ENCODE measurements around the gene CEP78.
"Not testable (repeated sequence)": the region's sequence is repeated elsewhere in the genome, so short reads cannot be mapped to it uniquely, and the experiment has no call there.

The CEP78 gene

GRCh38 chr9:78196258-78196657 is 39.6 kb upstream of the CEP78 start:
- in situ Hi-C loops (cut with MboI; ENCODE audit: low pct_unique_long_range_greater_than_20kb, low sequenced_read_pairs, unreplicated experiment), result no loop called here
- DNase-seq (ENCODE audit: low spot score), result no peak
- TF ChIP-seq, protein P1, sequence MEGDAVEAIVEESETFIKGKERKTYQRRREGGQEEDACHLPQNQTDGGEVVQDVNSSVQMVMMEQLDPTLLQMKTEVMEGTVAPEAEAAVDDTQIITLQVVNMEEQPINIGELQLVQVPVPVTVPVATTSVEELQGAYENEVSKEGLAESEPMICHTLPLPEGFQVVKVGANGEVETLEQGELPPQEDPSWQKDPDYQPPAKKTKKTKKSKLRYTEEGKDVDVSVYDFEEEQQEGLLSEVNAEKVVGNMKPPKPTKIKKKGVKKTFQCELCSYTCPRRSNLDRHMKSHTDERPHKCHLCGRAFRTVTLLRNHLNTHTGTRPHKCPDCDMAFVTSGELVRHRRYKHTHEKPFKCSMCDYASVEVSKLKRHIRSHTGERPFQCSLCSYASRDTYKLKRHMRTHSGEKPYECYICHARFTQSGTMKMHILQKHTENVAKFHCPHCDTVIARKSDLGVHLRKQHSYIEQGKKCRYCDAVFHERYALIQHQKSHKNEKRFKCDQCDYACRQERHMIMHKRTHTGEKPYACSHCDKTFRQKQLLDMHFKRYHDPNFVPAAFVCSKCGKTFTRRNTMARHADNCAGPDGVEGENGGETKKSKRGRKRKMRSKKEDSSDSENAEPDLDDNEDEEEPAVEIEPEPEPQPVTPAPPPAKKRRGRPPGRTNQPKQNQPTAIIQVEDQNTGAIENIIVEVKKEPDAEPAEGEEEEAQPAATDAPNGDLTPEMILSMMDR (IDR thresholded peaks at IDR 0.05; ENCODE audit: extremely low read depth, insufficient read depth, missing control alignments), result no peak

DNA sequence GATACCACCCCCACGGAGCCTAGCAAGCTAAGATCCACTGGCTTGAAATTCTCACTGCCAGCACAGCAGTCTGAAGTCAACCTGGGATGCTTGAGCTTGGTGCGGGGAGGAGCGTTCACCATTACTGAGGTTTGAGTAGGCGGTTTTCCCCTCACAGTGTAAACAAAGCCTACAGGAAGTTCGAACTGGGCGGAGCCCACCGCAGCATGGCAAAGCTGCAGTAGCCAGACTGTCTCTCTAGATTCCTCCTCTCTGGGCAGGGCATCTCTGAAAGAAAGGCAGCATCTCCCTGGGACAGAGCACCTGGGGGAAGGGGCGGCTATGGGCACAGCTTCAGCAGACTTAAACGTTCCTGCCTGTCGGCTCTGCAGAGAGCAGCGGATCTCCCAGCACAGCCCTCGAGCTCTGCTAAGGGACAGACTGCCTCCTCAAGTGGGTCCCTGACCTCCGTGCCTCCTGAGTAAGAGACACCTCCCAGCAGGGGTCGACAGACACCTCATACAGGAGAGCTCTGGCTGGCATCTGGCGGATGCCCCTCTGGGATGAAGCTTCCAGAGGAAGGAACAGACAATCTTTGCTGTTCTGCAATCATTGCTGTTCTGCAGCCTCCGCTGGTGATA is 34.6 kb upstream of the CEP78 start:
- DNase-seq (ENCODE audit: low spot score); in situ Hi-C loops (cut with MboI; ENCODE audit: low pct_unique_long_range_greater_than_20kb, low sequenced_read_pairs, unreplicated experiment): not testable (repeated sequence)

DNA sequence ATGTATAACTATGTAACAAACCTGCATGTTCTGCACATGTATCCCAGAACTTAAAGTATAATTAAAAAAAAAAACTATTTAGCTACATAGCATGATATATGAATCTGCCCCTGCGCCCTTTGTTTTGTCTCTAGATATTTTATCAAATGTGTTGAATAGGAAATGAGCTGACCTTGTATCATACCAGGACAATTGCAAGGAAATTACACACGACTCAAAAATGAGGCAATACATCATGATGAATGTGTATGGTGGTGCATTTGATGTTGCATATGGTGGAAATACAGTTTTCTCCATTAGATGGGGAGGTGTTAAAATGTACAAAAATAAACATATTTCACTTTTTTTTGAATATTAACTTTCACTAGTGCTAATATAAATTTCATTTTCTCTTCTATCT is 28.6 kb upstream of the CEP78 start:
- in situ Hi-C loops (cut with MboI; ENCODE audit: low pct_unique_long_range_greater_than_20kb, low sequenced_read_pairs, unreplicated experiment), result no loop called here
- TF ChIP-seq, protein P1 (IDR thresholded peaks at IDR 0.05; ENCODE audit: extremely low read depth, insufficient read depth, missing control alignments), result no peak
- no peak for DNase-seq (ENCODE audit: low spot score)

DNA sequence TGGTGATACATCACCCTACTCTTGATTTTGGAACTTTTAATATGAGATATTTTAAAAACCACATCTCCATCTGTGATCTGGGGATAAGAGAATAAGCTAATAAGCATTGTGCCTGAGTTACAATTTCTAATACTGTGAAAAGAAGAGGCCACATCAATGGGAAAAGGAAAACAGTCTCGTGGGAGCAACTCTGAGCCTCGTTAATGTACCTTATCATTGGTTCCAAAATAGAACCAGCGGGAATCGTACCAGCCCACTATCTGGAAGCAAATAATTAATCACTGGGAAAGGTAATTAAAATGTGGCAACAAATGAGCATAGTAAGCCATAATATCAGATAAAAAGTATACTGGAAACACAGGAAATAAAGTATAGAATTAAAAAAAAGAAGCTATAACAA is 28.0 kb upstream of the CEP78 start:
- TF ChIP-seq, protein P1 (IDR thresholded peaks at IDR 0.05; ENCODE audit: extremely low read depth, insufficient read depth, missing control alignments), result no peak
- in situ Hi-C loops (cut with MboI; ENCODE audit: low pct_unique_long_range_greater_than_20kb, low sequenced_read_pairs, unreplicated experiment), result no loop called here

DNA sequence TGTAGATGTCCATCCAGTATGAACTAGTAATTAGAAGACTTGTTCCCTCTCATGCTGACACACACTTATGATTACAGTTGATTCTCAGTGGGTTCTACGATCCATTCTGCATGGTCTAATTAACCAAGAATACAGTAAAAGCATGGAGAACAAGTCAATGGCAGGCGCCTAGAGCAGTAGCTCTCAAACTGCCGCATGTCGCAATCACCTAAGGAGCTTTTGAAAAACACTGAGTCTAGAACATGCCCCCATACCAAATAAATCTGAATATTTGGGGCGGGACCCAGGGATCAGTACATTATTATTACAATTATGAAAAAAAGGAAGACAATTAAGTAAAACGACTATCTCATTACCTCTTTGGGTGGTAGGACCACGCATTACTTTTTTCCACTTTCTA is 26.7 kb upstream of the CEP78 start:
- TF ChIP-seq, protein P1 (IDR thresholded peaks at IDR 0.05; ENCODE audit: extremely low read depth, insufficient read depth, missing control alignments), result no peak
- no peak for DNase-seq (ENCODE audit: low spot score)
- in situ Hi-C loops (cut with MboI; ENCODE audit: low pct_unique_long_range_greater_than_20kb, low sequenced_read_pairs, unreplicated experiment), result no loop called here

More for the DNA sequence above, 28.0 kb upstream of the CEP78 start:
- no peak for DNase-seq (ENCODE audit: low spot score)

- in situ Hi-C loops (cut with MboI; ENCODE audit: low pct_unique_long_range_greater_than_20kb, low sequenced_read_pairs, unreplicated experiment), result no loop called here
- TF ChIP-seq, protein P1 (IDR thresholded peaks at IDR 0.05; ENCODE audit: extremely low read depth, insufficient read depth, missing control alignments), result no peak
- DNase-seq (ENCODE audit: low spot score), result peak; percentile 60
Observed at GRCh38 chr9:78210841-78211301, 25.0 kb upstream of the CEP78 start.

DNA sequence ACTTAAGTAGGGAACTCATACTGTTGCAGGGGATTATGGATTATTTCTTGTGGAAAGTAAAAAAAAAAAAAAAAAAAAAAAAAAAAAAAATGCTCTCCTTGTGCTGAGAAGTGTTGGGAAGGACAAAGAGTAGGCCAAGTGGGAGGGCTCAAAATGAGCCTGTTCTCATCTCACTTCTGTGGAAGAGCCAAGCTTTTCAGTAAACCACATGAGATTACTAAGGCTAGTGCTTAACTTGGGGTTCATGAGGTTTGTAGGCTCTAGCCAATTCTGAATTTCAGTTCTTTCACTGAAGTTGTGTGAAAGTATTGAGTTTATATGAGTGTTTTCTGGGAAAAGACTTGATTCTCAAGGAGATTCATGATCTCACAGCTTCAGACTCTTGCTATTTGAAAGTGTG is 23.0 kb upstream of the CEP78 start:
- no peak for DNase-seq (ENCODE audit: low spot score)
- TF ChIP-seq, protein P1 (IDR thresholded peaks at IDR 0.05; ENCODE audit: extremely low read depth, insufficient read depth, missing control alignments), result no peak
- in situ Hi-C loops (cut with MboI; ENCODE audit: low pct_unique_long_range_greater_than_20kb, low sequenced_read_pairs, unreplicated experiment), result no loop called here

All from GM13977 (cell line).